GM12874 (cell line): Measurements from ENCODE around the gene POLD1.

Experiments
- TF ChIP-seq, protein P1 (sequence below): IDR thresholded peaks from 2 replicates; pipeline ENCODE4 v1.5.1; 2011; ENCODE audit warnings: low read depth, mild to moderate bottlenecking, control low read depth, low read length, moderate library complexity; ENCODE audit not compliant: insufficient read depth

POLD1 gene

DNA sequence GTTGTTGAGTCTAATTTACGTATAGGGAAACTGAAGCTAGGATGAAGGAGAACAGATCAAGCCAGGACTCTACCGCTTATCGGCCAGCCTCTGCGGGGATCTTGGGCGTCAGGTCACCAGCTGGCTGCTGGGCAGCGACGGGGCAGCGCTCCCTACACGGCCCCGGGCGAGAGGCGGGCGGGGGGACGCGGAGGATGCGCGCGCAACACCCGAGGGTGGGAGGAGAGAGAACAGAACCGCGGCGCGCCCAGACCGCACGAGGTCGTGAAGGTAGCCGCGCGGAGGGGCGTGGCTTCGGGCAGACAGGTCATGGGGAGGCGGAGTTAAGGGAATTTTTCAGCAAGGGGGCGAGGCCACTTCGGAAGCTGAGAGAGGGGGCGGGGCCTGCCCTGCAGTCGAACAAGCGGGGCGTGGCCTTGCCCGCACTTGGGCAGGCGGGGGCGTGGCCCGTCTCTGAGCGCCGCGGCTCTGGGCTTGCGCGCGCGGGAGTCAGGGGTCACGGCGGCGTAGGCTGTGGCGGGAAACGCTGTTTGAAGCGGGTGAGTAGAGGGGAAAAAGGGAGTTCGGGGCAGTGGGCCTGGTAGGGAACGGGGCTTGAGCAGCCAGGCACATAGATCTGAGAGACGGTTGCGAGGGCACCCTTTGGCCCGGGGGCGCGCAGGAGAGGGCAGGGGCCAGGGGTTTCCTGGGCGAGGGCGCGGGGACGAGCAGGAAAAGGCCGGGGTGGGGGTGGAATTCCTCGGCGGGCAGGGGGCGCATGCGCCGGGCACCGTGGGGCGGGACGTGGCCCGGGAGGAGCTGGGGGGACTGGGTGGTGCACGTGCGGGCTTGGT lies at the start of gene POLD1:
TSS of gene POLD1 (plus strand) at position 496 of the 833 bp plus-strand sequence. CDS start 14,505 bp downstream, outside the sequence.
- TF ChIP-seq, protein P1, sequence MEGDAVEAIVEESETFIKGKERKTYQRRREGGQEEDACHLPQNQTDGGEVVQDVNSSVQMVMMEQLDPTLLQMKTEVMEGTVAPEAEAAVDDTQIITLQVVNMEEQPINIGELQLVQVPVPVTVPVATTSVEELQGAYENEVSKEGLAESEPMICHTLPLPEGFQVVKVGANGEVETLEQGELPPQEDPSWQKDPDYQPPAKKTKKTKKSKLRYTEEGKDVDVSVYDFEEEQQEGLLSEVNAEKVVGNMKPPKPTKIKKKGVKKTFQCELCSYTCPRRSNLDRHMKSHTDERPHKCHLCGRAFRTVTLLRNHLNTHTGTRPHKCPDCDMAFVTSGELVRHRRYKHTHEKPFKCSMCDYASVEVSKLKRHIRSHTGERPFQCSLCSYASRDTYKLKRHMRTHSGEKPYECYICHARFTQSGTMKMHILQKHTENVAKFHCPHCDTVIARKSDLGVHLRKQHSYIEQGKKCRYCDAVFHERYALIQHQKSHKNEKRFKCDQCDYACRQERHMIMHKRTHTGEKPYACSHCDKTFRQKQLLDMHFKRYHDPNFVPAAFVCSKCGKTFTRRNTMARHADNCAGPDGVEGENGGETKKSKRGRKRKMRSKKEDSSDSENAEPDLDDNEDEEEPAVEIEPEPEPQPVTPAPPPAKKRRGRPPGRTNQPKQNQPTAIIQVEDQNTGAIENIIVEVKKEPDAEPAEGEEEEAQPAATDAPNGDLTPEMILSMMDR: no peak

DNA sequence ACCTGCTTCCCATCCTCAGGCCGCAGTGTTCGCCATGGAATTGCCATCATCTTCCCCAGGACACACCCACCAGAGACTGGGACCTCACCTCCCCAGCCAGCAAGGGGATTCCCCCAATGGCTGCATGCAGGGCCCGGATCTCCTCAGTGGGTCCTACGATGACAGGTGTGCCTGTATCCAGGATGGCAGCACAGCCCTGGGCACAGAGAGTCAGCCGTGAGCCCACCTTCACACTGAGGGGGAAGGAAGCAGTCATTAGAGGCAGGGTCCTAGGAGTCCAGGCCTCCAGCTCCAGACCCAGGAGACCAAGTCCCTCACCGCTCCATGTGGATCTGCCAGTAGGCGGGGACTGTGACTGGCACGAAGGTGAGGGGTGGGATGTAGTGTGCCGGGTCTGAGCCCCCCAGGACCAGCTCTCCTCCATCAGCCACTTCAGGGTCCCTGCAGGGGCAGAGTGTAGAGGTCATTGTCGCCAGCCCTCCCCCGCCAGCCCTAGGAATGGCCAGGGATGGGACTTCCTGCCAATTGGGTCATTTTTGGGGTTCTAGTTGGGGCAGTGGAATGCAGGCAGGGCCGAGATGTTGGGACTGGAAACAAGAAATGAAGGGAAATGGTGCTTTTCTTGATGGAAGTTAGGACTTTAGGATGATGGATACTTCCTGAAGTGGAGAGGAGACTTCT lies 49.3 kb upstream of the POLD1 start:
- TF ChIP-seq, protein P1: no peak

DNA sequence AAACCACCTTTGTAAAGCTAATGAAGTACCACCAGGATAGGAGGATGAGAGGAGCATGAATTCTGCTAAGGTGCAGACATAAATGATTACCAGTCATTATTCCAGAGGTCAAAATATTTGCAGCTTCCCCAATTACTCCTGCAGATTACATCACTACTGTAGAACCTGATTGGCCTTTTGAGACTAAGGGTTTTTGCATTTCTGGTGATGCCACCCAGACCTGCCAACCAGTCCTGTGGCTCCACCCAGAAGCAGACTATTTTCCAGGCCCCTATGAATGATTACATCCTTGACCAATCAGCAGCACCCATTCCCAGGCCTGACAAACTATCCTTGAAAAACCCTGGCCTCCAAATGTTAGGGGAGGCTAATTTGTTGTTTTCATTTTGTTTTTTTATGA lies 43.8 kb upstream of the POLD1 start:
- TF ChIP-seq, protein P1: no peak

DNA sequence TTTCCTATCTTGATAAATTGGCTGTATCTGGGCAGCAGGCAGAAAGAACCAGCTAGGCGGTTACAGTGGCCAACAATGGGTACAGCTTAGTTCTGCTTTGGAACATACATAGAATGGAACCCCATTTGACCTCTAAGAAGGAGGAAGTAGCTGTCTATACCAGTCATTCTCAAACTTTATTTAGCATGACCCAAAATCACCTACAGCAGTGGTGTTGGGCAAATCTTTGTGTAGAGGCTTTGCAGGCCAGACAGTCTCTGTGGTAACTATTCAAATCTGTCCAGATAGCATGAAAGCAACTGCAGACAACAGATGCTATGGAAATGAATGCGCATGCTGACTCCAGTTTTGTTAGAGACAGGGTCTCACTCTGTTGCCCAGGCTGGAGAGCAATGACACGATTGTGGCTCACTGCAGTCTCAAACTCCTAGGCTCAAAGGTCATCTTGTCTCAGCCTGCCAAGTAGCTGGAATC lies 43.0 kb upstream of the POLD1 start:
- TF ChIP-seq, protein P1: no peak

DNA sequence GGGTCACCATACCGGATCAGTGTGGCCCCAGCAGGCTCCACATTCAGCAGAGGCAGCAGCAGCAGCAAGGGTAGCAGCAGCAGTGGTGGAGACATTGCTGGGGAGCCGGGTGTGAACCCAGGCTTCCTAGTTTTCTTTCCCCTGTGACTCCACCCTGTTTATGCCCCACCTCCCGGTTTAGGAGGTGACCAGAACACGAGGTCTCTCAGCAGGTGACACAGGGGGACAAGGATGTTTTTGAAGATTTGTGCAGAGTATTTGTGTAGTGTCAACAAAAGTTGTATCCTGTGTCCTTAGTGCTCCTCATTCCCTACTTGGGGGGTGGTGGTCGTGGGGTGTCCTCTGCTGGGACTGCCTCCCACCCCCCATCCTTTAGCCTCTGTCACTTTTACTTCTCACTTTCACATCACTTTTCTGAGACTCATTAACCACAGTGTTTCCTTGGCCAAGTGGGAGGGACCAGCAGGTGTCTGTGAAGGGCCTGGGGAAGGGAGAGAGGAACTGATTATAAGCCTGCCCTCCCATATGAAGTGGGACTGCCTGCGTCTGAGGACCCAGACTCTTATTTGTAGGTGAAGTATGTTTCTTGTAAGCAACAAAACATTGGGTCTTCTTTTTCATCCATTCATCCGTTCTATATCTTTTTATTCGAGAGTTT lies 39.4 kb upstream of the POLD1 start:
- TF ChIP-seq, protein P1: no peak

DNA sequence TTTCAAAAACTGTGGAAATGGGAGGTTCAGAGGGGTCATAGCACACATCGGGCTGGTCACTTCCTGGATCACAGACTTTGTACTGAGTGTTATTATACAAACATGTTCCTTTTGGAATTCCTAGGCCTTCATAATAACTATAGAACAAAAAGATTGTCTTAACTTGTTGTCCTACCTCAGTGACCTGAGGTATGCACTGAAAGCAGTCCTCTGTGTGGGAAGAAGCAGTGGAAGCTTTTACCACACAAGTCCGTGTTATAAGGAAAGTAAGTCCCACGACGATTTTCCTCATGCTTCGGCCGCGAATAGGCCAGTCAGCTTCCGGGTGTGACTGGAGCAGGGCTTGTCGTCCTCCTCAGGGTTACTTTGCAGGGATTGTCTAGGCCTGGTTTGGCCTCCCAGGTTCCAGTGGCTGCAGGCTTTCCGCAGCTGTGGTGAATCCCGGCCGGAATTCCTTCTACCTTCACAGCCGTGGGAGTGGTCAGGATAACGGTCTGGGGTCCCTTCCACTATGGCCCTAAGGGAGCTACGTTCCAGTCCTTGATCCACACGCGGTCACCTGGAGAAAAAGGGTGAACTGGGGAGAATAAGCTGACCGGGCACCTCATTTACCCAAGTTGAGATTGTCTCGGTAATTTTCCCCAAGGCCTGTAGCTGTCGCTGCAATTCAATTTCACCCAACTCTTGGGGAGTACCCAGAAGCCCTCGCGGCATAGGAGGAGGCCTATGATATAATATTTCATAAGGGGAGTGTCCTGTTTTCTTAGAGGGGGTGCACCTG lies 34.7 kb upstream of the POLD1 start:
- TF ChIP-seq, protein P1: no peak
